HG02571 (cell line): ENCODE results near the gene DPP7.
"Not testable (repeated sequence)": the region's sequence is repeated elsewhere in the genome, so short reads cannot be mapped to it uniquely, and the experiment has no call there.

ENCODE experiments used
- ATAC-seq: cut with Tn5 transposase; IDR thresholded peaks from one replicate; pipeline ENCODE4 v1.9.1; 2021; ENCODE audit warnings: mild to moderate bottlenecking, moderate library complexity; ENCODE audit not compliant: unreplicated experiment

The DPP7 gene

DNA sequence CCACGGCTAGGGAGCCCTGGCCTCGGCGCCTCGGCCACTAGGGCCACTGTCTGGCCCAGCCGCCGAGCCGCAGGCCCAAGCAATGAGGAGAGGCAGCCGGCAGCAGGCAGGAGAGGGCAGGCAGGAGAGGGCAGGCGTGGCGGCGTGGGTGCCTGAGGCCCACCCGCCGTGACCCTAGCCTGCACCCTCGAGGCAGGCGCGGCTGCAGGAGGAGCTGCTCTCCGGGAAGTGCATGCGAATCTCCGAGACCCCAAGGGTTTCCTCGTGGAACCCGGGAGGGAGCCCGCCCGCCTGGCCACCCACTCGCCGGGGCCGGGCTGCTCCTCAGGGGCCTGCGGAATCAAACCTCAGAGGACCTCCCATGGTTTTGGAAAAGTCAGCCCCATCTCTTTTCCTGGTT lies 33.7 kb upstream of the DPP7 start:
- ATAC-seq = no peak

DNA sequence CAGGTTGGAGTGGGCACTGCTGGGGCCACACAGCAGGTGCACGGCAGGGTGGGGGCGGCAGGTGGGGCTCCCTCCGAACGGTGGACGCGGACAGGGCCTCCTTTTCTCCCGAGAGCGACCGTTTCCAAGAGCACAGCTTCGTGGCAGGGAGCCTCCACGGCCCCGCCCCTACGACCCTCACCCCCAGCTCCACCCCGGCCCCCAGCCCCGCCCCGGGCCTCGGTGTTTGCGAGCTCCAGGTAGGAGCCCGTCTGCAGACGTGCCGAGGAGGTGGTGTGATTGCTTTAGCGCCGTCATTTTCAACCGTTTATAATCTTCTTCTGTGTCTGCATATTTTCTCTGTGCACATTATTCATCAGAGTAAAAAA lies 33.2 kb upstream of the DPP7 start:
- ATAC-seq = no peak

DNA sequence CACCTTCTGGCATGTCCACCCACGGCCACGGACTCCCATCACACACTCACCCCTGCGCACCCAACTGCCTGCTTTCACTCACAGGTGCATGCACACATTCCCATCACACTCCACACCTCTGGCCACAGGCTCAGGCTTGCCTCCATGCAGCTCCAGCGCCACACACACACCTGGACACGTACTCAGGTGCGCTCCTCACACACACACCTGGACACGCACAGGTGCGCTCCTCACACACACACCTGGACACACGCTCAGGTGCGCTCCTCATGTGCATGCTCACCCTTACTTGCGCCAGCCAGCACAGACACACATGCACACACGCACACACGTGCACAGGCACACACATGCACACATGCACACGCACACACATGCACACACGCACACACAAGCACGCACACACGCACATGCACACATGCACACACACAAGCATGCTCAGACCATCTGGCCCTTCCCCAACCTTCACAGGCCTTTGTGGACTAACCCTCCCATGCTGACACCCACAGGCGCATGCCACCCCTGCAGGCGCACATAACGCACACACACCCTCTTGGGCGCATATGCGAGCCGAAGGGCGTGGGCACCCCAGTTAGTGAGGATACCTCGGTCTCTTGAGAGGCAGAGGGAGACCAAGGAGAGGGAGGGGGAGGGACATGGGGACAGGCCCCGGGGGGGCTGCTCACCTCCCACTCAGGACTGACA lies 32.7 kb upstream of the DPP7 start:
- ATAC-seq = no peak

DNA sequence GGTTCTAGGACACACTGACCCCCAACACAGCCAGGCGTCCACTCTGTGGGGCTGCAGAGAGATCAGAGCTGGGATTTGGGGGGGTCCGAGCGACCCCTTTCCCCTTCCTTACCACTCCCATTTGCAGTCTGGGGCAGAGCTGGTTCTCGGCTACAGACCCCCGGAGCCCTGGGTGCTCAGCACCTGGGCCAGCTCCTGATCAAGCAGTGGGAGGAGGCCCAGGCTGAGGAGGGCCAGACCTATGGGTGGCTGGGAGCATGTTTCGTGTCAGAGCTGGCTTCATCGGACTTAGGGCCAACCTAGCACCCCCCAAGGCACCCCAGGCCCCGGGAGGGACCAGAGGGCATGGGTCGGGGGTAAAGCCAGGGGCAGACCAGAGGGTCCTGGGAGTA lies 32.0 kb upstream of the DPP7 start:
- ATAC-seq = no peak

DNA sequence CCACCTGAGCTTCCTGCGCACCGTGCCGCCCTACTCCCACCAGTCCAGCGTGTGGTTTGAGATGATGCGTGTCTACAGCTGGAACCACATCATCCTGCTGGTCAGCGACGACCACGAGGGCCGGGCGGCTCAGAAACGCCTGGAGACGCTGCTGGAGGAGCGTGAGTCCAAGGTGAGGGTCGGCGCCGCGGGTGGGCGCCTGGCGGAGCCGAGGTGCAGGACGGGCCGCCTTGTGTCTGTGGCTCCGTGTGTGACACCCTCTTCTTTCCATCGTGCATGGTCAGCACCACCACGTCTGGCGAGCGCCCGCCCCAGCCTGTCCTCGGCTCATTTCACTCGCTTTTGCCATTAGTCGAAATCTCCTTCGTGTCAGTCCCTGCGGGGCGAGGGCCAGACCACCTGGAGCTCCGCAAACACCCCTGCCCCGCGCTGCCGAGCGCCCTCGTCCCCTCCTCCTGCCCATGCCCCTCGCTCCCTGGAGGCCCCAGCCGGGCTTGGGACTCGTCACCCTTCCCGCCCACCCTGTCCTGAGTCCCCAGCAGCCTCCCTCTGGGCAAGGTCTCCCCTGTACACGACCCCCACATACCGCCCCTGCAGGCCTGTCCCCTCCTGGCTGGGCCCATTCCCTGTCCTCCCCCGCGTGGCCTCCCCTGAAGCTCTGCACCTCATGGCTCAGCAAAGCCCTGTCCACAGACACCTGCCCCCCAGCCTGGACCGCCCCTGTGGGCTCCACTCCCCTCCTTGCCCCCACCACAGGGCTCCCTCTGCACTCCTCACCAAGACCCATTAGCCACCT lies 31.4 kb upstream of the DPP7 start:
- no peak for ATAC-seq

DNA sequence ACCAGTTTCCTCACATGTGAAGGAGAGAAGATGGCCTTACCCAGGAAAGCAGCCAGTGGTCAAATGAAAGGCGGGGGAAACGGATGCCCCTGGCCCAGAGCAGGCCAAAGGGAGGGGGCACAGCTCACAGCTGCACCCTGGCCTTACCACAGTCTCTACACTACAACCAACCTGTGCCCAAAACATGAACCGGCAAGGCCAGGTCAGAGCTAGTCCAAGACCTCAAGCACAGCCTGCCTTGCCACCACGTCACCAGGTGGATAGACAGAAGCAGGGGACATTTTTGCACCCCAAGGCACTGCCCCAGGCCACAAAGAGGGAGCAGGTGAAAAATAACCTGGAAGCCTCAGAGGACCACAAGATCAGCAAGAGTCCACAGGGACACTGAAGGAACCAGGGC lies 28.9 kb upstream of the DPP7 start:
- ATAC-seq = no peak

DNA sequence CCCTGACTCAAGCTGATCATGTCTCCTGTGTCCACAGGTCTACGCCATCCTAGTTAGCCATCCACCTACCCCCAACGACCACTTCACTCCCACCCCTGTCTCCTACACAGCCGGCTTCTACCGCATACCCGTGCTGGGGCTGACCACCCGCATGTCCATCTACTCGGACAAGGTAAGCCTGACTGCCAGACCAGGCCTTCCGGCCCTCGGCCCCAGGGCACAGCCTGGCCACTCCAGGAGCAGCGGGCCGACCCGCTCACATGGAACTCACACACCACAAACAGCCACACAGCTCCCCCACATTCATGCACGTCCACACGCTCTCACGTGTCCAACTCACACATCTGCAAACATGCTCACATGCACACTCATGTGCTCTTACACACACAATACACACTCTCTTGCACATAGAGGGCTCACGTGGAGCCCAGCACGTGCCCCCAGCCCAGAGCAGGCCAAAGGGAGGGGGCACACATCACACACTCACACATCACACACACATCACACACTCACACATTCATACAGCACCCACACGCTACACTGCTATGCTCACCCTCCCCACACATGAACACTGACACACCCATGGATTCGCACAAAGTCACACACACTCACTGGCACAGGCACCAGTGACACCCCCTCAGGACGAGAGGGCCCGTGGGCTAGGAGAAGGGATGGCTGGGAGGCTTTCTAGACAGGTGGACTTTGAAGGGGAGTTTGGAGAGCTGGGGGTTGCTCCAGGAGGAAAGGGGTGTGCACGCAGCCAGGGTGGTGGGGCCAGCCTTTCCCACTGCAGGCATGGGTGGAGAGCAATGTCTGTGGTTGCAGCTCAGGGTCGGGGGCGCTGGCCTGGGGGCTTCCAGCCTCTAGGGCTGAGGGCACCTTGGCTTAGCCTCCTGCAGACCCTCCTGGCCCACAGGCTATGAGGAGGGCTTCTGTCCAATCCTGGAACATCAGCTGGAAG lies 27.7 kb upstream of the DPP7 start:
- ATAC-seq = no peak

DNA sequence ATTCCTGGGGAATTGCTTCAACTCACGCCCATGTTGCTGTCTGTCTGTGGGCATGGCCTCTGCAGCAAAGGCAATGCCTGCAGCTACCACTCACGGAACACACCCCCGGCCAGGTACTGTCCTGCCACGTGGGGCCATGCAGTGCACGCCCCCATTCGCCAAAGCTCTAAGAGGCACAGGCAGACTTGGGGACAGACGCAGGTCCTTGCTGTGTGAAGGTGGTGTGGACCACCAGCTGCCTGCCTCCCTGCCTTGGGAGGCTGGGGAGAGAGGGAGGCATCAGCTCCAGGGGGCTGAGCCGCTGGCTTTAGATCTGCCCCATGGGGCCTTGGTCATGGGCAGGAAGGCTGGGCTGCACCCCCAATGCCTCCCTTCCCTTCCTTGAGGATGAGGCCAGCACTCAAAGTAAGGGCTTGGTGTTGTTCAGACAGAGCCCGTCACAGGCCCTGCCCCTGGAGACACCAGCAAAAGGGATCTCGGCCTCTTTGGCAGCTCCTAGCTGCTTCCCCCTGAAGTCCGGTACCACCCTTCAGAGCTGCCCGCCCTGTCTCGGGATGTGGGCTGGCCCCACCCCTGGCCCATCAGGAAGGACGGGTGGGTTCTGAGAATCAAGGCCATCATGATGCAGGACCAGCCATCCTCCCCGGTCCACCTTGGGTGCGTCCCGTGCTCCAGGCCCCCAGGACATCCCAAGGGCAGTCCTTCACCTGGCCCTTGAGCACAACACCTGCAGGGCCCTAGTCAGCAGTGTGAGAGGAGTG lies 26.7 kb upstream of the DPP7 start:
- ATAC-seq = no peak

DNA sequence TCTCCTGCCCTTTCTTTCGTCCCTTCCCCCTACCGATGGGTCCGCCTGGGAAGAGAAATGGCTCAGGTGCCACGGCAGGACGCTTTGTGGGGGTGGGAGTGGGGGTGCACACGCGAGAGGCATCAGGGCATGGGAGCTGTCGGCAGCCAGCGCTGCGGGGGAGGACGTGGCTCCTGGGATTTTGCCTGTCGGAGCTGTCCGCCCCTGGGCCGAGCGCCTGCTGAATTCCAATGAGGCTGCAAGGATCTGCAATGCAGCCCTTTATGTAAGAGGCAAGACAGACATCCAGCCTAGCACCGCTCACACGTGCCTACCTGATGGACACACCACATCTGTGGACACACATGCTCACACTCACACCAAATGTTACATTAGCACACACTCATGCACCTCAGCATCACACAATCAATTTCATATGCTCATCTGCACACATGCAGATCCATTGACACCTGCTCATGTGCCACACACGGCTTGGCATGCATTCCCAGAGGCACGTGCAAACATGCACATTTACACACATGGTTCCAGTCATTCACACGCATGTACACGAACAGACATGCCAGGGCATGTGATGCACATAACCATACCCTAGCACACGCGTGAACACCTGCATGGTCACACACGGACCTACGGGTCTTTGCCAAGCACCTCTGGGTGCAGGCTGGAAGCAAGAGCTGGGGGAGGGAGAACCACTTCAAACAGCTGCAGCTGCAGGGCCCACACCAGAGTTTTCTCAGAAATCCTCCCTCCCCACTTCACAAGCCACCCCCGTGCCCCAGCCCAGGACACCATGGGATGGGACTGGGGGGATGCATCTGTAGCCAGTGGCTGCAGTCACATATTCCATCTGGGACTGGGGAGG lies 25.8 kb upstream of the DPP7 start:
- ATAC-seq = no peak

DNA sequence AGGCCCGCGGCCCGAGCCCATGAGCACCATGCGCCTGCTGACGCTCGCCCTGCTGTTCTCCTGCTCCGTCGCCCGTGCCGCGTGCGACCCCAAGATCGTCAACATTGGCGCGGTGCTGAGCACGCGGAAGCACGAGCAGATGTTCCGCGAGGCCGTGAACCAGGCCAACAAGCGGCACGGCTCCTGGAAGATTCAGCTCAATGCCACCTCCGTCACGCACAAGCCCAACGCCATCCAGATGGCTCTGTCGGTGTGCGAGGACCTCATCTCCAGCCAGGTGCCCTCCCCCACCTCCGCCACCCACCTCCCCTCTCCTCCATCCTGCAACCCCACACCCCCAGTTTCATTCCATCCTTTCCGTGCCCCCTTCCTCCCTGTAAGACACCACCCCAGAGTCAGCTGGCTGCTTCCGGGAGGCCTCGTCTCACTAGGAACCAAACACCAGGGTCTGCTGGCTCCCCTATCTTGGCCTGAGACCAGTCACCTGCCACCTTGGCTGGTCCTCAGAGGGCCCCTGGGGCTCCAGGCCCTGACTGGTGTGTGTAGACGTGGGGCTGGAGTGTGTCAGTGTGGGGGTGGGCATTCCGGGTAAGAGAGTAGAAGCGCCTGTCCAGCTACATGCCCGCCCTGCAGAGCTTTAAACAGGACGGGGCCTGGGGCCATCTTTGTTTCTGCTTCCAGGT lies 25.1 kb upstream of the DPP7 start:
- no peak for ATAC-seq

DNA sequence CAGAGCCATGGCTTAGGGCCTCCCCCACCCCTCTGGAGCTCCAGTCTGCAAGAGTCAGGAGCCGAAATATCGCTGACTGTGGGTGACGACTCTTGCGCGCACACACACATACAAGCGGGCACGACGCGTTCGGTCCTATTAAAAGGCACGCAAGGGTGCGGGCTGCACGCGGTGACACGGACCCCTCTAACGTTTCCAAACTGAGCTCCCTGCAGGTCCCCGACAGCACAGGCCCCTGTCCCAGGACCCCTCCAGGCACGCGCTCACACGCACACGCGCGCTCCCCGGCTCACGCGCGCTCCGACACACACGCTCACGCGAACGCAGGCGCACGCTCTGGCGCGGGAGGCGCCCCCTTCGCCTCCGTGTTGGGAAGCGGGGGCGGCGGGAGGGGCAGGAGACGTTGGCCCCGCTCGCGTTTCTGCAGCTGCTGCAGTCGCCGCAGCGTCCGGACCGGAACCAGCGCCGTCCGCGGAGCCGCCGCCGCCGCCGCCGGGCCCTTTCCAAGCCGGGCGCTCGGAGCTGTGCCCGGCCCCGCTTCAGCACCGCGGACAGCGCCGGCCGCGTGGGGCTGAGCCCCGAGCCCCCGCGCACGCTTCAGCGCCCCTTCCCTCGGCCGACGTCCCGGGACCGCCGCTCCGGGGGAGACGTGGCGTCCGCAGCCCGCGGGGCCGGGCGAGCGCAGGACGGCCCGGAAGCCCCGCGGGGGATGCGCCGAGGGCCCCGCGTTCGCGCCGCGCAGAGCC lies 24.4 kb upstream of the DPP7 start, which contains the start of gene GRIN1:
TSS of gene GRIN1 (plus strand) at position 433 of the 746 bp plus-strand sequence. CDS start 333 bp downstream, outside the sequence.
- no peak for ATAC-seq

DNA sequence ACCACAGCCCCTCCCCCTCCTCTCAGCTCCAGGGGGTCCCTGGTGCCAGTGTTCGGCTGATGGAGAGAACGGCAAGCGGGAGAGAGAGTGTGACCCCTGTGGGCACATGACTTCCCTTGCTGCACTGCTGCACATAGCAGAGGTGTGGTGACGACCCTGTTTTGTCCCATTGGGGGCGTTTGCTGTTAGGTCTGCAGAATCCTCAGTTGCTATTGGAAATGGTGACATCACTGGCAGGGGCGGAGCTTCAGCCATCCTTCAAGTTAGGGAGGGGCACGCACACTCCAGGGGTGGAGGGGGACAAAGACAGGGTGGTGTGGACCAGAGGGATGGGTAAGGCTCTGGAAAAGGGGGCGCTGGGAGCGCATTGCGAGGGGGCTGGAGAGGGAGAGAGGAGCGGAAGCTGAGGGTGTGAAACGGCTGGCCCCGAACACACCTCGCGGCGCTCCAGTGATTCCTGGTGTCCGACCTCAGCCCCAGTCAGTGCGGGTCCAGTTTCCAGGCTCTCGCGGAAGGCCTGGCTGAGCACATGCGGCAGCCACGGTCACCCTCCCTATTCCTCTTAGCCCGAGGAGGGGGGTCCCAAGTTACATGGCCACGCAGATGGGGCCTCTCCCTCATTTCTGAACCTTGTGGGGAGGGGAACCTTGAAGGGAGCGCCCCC lies 23.7 kb upstream of the DPP7 start:
- no peak for ATAC-seq

DNA sequence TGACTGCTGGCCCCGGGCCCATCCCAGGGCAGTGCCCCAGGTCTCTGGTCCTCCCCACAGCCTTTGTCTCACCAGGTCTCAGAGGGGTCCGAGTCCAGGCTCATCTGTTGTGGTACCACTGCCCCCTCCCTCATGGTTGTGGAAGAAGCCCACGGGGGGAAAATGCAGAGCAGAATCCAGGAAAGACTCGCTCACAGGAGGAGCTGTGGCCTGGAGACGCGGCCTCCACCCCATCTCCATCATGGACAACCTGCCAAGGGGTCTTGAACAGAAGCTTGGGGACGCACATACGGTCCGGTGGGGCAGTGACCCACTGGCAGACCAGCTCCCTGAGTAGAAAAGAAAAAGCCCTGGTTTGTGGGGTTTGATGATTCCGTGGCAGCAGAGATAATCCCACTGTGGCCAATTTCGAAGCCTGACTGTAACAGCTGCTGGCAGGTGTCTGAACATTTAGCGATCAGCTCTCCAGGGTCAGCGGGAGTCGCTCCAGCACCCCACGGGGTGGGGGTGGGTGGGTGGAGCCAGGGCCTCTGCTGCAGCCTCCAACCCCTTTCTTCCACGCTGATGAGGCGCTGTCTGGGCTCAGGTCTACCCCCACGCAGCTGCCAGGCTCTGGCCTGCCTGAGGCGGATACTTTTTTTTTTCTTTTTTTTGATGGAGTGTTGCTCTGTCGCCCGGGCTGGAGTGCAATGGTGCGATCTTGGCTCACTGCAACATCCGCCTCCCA lies 22.5 kb upstream of the DPP7 start:
- no peak for ATAC-seq

DNA sequence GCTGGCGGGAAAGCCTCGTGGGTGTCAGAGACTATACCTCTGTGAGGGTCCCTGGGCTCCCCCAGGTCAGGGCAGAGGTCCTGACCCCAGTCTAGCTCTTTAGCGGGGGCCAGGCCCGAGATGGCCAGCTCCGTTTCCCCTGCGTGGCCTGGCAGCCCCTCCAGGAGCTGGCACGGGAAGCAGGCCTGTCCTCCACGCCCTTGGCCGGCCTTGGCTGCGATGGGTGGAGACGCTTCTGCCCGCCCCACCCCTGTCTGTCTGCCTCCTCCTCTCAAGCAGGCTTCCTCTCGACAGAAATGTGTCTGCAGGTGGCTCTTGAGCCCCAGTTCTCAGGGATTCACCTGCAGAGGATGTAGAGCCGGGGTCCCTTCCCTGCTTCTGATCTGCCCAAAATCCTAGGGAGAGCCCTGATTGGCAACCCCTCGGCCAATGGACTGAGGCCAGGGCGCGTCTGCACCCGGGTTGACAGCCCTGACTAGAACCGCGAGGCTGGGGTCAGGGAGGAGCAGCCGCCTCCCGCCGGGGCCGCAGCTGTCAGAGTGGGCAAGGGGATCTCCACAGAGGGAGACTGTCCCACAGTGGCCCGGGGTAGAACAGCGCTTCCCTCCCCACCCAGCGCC lies 21.8 kb upstream of the DPP7 start:
- ATAC-seq = no peak

DNA sequence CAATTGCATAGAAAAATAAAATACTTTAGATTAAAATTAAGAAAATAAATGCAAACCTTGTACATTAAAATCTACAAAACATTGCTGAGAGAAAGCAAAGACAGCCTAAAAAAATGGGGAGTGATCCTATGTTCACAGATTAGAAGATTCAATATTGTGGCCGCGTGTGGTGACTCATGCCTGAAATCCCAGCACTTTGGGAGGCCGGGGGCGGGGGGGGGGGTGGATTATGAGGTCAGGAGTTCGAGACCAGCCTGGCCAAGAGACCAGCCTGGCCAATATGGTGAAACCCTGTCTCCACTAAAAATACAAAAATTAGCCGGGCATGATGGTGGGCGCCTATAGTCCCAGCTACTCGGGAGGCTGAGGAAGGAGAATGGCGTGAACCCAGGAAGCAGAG lies 20.6 kb upstream of the DPP7 start:
- ATAC-seq = not testable (repeated sequence)

DNA sequence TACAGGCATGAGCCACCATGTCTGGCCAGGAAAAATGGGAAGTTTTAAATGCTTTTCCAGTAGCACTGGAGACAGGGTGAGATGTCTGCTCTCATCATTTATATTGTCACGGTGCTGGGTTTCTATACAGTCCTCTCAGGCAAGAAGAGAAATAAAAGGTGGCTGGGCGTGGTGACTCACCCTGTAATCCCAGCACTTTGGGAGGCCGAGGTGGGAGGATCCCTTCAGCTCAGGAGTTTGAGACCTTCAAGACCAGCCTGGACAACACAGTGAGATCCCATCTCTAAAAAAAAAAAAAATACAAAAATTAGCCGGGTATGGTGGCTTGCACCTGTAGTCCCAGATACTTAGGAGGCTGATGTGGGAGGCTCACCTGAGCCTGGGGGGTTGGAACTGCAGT lies 19.7 kb upstream of the DPP7 start:
- ATAC-seq = no peak
